ENCODE measurements around the gene SLC38A11. TPM values are rescaled to one million over a fixed set of nuclear protein-coding genes. Genes with fewer than 3 reads are reported as not detected.

Gene SLC38A11
- total and polyA plus RNA-seq, 2 of the 8 experiments (the other 6 are each of a cell fraction or from before 2014, with no cell fraction given) = not detected

GRCh38 chr2:164868563-164869419 lies 86.5 kb downstream of the SLC38A11 start (continued):
- TF ChIP-seq ATF2 (IDR thresholded peaks at IDR 0.05; ENCODE audit: low read length) (no peak), PHF8 (conservative IDR thresholded peaks at IDR 0.05; ENCODE audit: low read depth, low read length) (no peak), CHD1 (IDR thresholded peaks at IDR 0.05; ENCODE audit: low read depth, low read length) (no peak)

Data from H1 (cell line).